ENCODE measurements around the gene VPS36.
"Not testable (repeated sequence)": the region's sequence is repeated elsewhere in the genome, so short reads cannot be mapped to it uniquely, and the experiment has no call there.

Gene VPS36

DNA sequence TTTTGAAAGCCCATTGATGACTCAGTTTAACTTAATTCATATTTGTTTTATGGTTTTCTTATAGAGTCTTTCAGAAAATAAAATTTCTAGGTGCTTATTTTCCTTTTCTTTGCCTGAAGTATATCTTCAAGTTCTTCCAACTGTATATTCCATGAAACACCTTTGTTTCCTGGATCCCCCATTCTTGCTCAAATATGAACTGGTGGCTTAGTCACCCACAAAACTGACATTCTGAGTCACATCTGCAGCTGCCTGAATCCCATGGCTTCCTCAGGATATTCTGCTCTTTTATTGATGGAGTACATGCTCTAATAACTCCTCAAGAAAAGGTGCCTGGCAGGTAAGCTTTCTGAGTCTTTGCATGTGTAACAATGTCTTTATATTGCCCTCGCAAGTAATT lies 77.2 kb downstream of the VPS36 start:
- DNase-seq, result not testable (repeated sequence)

DNA sequence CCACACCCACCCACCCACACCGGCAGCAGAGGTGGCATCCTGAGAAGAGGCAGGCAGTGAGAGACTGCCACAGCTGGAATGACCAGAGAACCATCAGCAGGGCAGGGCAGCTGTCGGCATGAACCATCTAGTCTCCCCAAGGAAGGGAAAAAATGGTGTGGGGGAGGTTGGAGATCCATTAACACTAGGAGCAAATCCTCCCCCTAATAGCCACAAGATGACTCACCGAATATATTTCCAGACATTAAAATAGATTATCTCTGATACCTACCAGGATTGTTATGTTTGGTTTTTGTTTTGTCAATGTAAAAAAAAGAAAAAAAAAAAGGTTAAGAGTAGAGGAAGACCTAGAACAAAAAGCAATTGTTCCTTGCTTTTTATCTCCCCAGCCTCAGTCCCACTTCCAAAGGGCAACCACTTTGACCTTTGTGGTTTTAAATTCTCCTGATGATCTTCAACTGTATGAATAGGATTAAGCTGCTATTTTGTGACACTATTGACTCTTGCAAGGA lies 78.6 kb downstream of the VPS36 start:
- DNase-seq, result no peak

DNA sequence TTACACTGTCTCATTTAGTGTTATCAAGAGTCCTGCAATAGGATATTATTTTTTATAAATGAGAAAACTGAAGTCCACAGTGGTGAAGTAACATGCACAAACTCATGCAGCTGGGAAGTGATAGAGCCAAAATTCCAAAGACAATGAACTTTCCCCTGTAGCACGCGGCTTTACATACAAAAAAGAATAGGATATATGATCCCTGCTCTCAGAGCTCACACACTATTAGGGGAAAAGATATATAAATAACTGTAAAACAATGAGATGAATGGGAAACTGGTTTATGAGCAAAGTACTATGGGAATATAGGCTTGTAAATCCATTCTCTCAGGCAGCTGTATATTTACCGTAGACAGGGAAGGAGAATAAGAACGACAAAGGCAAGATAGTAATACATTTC lies 84.1 kb downstream of the VPS36 start:
- DNase-seq, result no peak
